C4-2B (cell line): ENCODE results near the gene WIZ.

Experiments used
- ZFX ChIP-seq: fragments of 450-650 bp; IDR thresholded peaks from 2 replicates; pipeline ENCODE4 v1.6.1; 2017
- TF ChIP-seq, protein P1 (sequence below): fragments of 450-650 bp; conservative IDR thresholded peaks from 2 replicates; pipeline ENCODE4 v1.5.1; 2017; ENCODE audit warnings: mild to moderate bottlenecking

DNA sequence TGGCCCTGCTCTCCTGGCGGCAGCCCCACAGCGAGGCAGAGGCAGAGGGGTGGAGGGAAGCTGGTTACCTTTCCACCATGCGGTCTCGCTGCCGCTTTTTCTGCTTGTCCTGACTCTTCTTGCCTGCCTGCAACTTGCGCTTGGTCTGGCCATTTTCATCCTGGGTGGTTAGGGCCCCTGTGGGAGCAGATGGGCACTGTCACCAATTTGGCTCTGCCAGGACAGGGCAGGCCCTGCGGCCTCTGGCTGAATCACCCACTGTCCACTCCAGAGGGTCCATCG, 50.6 kb downstream of the WIZ start:
- TF ChIP-seq, protein P1, sequence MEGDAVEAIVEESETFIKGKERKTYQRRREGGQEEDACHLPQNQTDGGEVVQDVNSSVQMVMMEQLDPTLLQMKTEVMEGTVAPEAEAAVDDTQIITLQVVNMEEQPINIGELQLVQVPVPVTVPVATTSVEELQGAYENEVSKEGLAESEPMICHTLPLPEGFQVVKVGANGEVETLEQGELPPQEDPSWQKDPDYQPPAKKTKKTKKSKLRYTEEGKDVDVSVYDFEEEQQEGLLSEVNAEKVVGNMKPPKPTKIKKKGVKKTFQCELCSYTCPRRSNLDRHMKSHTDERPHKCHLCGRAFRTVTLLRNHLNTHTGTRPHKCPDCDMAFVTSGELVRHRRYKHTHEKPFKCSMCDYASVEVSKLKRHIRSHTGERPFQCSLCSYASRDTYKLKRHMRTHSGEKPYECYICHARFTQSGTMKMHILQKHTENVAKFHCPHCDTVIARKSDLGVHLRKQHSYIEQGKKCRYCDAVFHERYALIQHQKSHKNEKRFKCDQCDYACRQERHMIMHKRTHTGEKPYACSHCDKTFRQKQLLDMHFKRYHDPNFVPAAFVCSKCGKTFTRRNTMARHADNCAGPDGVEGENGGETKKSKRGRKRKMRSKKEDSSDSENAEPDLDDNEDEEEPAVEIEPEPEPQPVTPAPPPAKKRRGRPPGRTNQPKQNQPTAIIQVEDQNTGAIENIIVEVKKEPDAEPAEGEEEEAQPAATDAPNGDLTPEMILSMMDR, result no peak
- no peak for TF ChIP-seq ZFX
